Measurements from ENCODE around the gene GPRC5C.
A peak's percentile ranks its signal among the peaks of the same experiment; 100 is the strongest.

Gene GPRC5C

GRCh38 chr17:74429604-74430384 is 2.1 kb upstream of the GPRC5C start:
- TF ChIP-seq, protein P1, sequence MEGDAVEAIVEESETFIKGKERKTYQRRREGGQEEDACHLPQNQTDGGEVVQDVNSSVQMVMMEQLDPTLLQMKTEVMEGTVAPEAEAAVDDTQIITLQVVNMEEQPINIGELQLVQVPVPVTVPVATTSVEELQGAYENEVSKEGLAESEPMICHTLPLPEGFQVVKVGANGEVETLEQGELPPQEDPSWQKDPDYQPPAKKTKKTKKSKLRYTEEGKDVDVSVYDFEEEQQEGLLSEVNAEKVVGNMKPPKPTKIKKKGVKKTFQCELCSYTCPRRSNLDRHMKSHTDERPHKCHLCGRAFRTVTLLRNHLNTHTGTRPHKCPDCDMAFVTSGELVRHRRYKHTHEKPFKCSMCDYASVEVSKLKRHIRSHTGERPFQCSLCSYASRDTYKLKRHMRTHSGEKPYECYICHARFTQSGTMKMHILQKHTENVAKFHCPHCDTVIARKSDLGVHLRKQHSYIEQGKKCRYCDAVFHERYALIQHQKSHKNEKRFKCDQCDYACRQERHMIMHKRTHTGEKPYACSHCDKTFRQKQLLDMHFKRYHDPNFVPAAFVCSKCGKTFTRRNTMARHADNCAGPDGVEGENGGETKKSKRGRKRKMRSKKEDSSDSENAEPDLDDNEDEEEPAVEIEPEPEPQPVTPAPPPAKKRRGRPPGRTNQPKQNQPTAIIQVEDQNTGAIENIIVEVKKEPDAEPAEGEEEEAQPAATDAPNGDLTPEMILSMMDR (conservative IDR thresholded peaks at IDR 0.05) = no peak
- H3K27ac ChIP-seq = peak overlapping the region; percentile 71

GRCh38 chr17:74430385-74430705 is 1.5 kb upstream of the GPRC5C start:
- TF ChIP-seq, protein P1 (conservative IDR thresholded peaks at IDR 0.05) = no peak
- peak overlapping the region; percentile 71 for H3K27ac ChIP-seq

DNA sequence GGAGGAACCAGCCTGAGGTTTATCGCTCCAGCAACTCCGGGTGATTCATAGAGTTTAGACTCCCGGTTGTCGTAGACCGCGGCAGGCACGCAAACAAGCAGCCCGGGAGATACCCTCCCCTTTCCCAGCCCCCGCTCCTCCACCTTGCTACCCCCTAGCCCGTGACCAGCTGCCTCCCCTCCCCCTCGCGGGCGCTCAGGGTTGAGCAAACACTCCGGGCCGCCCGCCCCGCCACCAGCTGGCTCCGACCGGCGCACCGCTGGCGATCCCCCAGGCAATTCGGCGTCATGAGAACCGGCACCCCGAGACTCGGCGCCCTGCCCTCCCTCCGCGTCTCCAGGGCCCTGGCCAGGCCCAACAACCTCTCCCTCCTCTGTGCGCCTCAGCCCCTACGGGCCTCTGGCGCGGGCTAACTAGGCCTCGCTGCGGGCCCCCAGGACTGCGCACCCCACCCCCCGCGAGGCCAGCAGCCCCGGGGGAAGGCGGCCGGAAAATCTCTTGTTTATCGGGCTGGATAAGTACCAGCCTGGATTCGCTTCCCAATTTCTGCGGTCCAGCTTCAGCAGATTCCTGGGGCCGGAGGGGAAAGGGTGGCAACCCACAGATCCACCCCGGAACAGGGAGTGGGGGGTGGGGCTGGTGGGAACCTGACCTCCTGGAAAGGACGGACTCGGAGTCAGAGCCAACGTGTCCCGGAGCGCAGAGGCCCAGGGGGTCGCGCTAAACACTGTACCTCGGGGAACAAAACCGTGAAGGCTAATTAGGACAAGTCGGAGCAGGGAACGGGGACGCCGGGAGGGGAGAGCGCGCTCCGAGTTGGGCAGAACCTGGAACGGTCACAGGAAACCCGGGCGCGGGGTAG is 951 bp upstream of the GPRC5C start:
- TF ChIP-seq, protein P1 (conservative IDR thresholded peaks at IDR 0.05) = no peak
- H3K27ac ChIP-seq = peak overlapping the region; percentile 71

- peak overlapping the region; percentile 71 for H3K27ac ChIP-seq
- TF ChIP-seq, protein P1 (conservative IDR thresholded peaks at IDR 0.05) = no peak
Measured at GRCh38 chr17:74432424-74432690, 469 bp downstream of the GPRC5C start.

GRCh38 chr17:74432766-74433391 is 991 bp downstream of the GPRC5C start:
- H3K27ac ChIP-seq = peak overlapping the region; percentile 71
- TF ChIP-seq, protein P1 (conservative IDR thresholded peaks at IDR 0.05) = no peak

- H3K27ac ChIP-seq = no peak overlapping the region
- TF ChIP-seq, protein P1 (conservative IDR thresholded peaks at IDR 0.05) = no peak
Measured at GRCh38 chr17:74433421-74434121, 1.7 kb downstream of the GPRC5C start.

All from VCaP (cell line).